HEK293 (cell line): ENCODE measurements around the gene CEP63.

ENCODE experiments used
- CTCF ChIP-seq: fragments of 450-650 bp; formaldehyde crosslinking; IDR thresholded peaks from 2 replicates; pipeline ENCODE4 v1.5.1; 2016; ENCODE audit warnings: missing biosample characterization, missing genetic modification characterization
- ZNF433 ChIP-seq: fragments of 450-650 bp; formaldehyde crosslinking; IDR thresholded peaks from 2 replicates; pipeline ENCODE4 v1.5.1; 2016; ENCODE audit warnings: missing biosample characterization, missing genetic modification characterization, low read depth
- ZNF488 ChIP-seq: fragments of 450-650 bp; formaldehyde crosslinking; IDR thresholded peaks from 2 replicates; pipeline ENCODE4 v1.5.1; 2016; ENCODE audit warnings: missing biosample characterization, missing genetic modification characterization
- ZSCAN4 ChIP-seq: fragments of 450-650 bp; formaldehyde crosslinking; IDR thresholded peaks from 2 replicates; pipeline ENCODE4 v1.5.1; 2017; ENCODE audit warnings: missing biosample characterization, missing genetic modification characterization

GRCh38 chr3:134562055-134562454 is 76.2 kb downstream of the CEP63 start:
- TF ChIP-seq ZNF488 (no peak), ZSCAN4 (tag by site-specific recombination) (no peak), ZNF433 (tag by site-specific recombination) (no peak), CTCF (tag by site-specific recombination) (no peak)
